Kidney (tissue), 14 donors: ENCODE data around the gene PPP1R14B. TPM values are rescaled to one million over a fixed set of nuclear protein-coding genes. Genes with fewer than 3 reads are reported as not detected.

ENCODE experiments used
- DNase-seq, 5 donors: peaks; one replicate each; pipeline ENCODE4 v3.0.0-alpha.2; 2013 to 2020
- FAIRE-seq: peaks from 2 replicates; lab custom pipeline; 2012; peaks lifted over from hg19 to GRCh38; lab: Jason Lieb, UNC
- H3K27ac ChIP-seq, 2 donors: one replicate each; pipeline ENCODE4 v1.7.0; 2013; ENCODE audit warnings: low read depth in 2 of 2, low read length in 2 of 2, inconsistent platforms in 1 of 2
- H3K27me3 ChIP-seq: one replicate; pipeline ENCODE4 v1.7.1; 2013; ENCODE audit warnings: low read length, inconsistent platforms; ENCODE audit not compliant: control insufficient read depth, insufficient read depth
- H3K36me3 ChIP-seq, 3 donors: one replicate each; pipeline versions ENCODE4 v1.7.0 to v1.7.1; 2013; ENCODE audit warnings: low read length in 3 of 3, control low read depth in 1 of 3, inconsistent platforms in 1 of 3; ENCODE audit not compliant: insufficient read depth in 3 of 3, control insufficient read depth in 2 of 3
- H3K4me1 ChIP-seq, 3 donors: one replicate each; pipeline versions ENCODE4 v1.7.0 to v1.7.1; 2013; ENCODE audit warnings: low read length in 3 of 3, inconsistent platforms in 1 of 3, low read depth in 1 of 3; ENCODE audit not compliant: control insufficient read depth in 2 of 3, insufficient read depth in 2 of 3
- H3K4me3 ChIP-seq, 3 donors: one replicate each; pipeline versions ENCODE4 v1.7.0 to v1.8.1; 2013; ENCODE audit warnings: low read length in 3 of 3, control low read depth in 1 of 3, inconsistent platforms in 1 of 3
- H3K9ac ChIP-seq, 3 donors: one replicate each; pipeline versions ENCODE4 v1.7.0 to v1.7.1; 2013; ENCODE audit warnings: low read length in 3 of 3, control low read depth in 1 of 3, inconsistent platforms in 1 of 3
- H3K9me3 ChIP-seq, 3 donors: one replicate each; pipeline versions ENCODE4 v1.7.0 to v1.7.1; 2013; ENCODE audit warnings: low read length in 3 of 3, control low read depth in 1 of 3, inconsistent platforms in 1 of 3; ENCODE audit not compliant: control insufficient read depth in 2 of 3, insufficient read depth in 1 of 3
- CTCF ChIP-seq: IDR thresholded peaks from 3 replicates; pipeline ENCODE4 v1.5.1; 2012; ENCODE audit warnings: mild to moderate bottlenecking, moderate library complexity, borderline replicate concordance; ENCODE audit not compliant: insufficient read depth; ENCODE audit errors: extremely low read depth
- intact Hi-C: fragments of 100-400 bp; cut with DNase I; formaldehyde crosslinking; loops from one replicate; pipeline ENCODE4 v1.11.1; 2022
- polyA plus RNA-seq: library from polyadenylated mRNA; stranded (reverse); fragments of 350-450 nt; fragmentation: Illumina TruSeq; extraction: RNeasy Lipid Tissue Mini Kit (QIAGEN cat#74804); gene quantifications from one replicate; pipeline ENCODE4 v1.2.3, GENCODE V29; 2014; ENCODE audit warnings: low read depth, low replicate concordance; ENCODE audit not compliant: insufficient read depth
- total RNA-seq: library from RNA; stranded (reverse); fragmentation: NEBNext Ultra II Directional; extraction: Animal tissue kit (Norgen Biotek cat#: 25700); gene quantifications from one replicate; pipeline ENCODE4 v1.2.1, GENCODE V29; 2021
- donor health status: control.
- donor health status: control.
- donor health status: control.
- donor health status: control.
- donor health status: control.
- donor health status: DM: yes; HTN: yes; CAD: no.
- donor health status: Normal renal cell carcinoma (clear cell type).

The PPP1R14B gene
- total and polyA plus RNA-seq, 2 donors from 2014 or later = 86.5 to 145 TPM

GRCh38 chr11:64234647-64235379 is 11.9 kb downstream of the PPP1R14B start:
- Histone ChIP-seq H3K27ac (peak overlapping the region; percentile 86), H3K9ac (peak overlapping the region in 2 of 3 donors; percentile 4 to 30), H3K4me3 (peak overlapping the region; percentile 37 to 70 (median 44)), H3K36me3 (peaks cover 0 to 9% (median 8%) of the 10 kb centered on the region in 3 donors), H3K4me1 (peaks cover 0 to 32% (median 25%) of the 10 kb centered on the region in 3 donors), H3K9me3 (no peaks in the 10 kb centered on the region), H3K27me3 (no peaks in the 10 kb centered on the region)
- DNase-seq (peak in 4 of 5 donors; percentile 66 to 84 (median 74)), FAIRE-seq (no peak)
- TF ChIP-seq CTCF = no peak
- intact Hi-C loops = no loop called here

GRCh38 chr11:64233913-64234586 is 12.7 kb downstream of the PPP1R14B start, which contains the start of gene VEGFB:
Gene VEGFB (plus strand): TSS chr11:64234584. CDS start chr11:64234834, 250 bp downstream.
- peaks cover 0 to 35% (median 31%) of the 10 kb centered on the region in 3 donors for H3K4me1 ChIP-seq
- peaks cover 0 to 9% (median 8%) of the 10 kb centered on the region in 3 donors for H3K36me3 ChIP-seq
- FAIRE-seq = no peak
- H3K27ac ChIP-seq = peak within 1 kb of the TSS; percentile 86
- intact Hi-C loops = no loop called here
- TF ChIP-seq CTCF = no peak
- peak within 1 kb of the TSS; percentile 10 to 81 (median 71) for H3K9ac ChIP-seq
- no peaks in the 10 kb centered on the region for H3K27me3 ChIP-seq
- peak; percentile 67 to 92 (median 84) for DNase-seq
- no peaks in the 10 kb centered on the region for H3K9me3 ChIP-seq
- H3K4me3 ChIP-seq = peak within 1 kb of the TSS; percentile 56 to 70 (median 62)

GRCh38 chr11:64232967-64233315 is 13.8 kb downstream of the PPP1R14B start:
- Histone ChIP-seq H3K4me1 (peaks cover 0 to 29% (median 27%) of the 10 kb centered on the region in 3 donors), H3K27me3 (no peaks in the 10 kb centered on the region), H3K27ac (peak overlapping the region in 1 of 2 donors; percentile 22), H3K9me3 (no peaks in the 10 kb centered on the region), H3K4me3 (no peak overlapping the region), H3K9ac (no peak overlapping the region), H3K36me3 (peaks cover 0 to 4% (median 1%) of the 10 kb centered on the region in 3 donors)
- TF ChIP-seq CTCF = no peak
- no peak for FAIRE-seq
- intact Hi-C loops = no loop called here
- no peak for DNase-seq
